ENCODE data around the gene SCD.

SCD gene

DNA sequence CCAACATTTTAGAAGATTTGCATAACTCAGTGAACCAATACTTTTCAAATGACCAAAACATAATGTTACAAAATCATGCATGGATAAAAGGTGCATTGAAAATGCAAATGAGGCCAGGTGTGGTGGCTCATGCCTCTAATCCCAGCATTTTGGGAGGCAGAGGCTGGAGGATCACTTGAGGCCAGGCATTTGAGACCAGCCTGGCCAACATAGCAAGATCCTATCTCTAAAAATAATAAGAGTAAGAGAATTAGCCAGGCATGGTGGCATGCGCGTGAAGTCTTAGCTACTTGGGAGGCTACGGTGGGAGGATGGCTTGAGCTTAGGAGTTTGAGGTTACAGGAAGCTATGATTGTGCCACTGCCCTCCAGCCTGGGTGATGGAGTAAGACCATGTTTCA lies 33.4 kb downstream of the SCD start:
- H3K27me3 ChIP-seq (replicated peaks; ENCODE audit: control insufficient read depth, insufficient read depth, low read length), result no peaks in the 10 kb centered on the region
- no peak overlapping the region for H3K4me3 ChIP-seq (ENCODE audit: low read length)
- no peak for DNase-seq (ENCODE audit: low read depth)
- no peak overlapping the region for H3K9ac ChIP-seq (ENCODE audit: low read length)
- peaks cover 12% of the 10 kb centered on the region for H3K4me1 ChIP-seq (ENCODE audit: control insufficient read depth, insufficient read depth, low read length)
- H3K9me3 ChIP-seq (ENCODE audit: control insufficient read depth, low read length), result no peaks in the 10 kb centered on the region
- H3K36me3 ChIP-seq (ENCODE audit: control insufficient read depth, insufficient read depth, low read length, severe bottlenecking), result peaks cover 8% of the 10 kb centered on the region

DNA sequence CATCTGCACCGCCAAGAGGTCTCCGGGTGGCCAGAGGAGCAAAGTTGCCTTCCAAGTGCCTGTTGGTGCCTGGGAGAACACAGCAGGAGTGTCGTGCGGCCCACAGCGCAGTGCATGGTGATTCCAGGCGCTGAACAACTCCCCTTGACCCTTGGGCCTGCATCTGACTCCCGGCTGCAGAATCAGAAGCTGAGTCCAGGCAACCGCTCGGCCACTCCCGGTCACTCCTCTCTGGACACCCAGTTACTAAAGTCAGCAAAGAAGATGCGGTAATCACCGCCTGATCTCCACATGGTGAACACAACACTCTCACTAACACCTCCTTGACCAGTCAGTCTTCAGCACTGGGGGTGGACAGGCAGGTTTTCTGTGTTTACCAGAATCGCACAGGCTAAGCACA lies 35.5 kb downstream of the SCD start:
- Histone ChIP-seq H3K4me1 (ENCODE audit: control insufficient read depth, insufficient read depth, low read length) (peaks cover 8% of the 10 kb centered on the region), H3K9me3 (ENCODE audit: control insufficient read depth, low read length) (no peaks in the 10 kb centered on the region), H3K36me3 (ENCODE audit: control insufficient read depth, insufficient read depth, low read length, severe bottlenecking) (peaks cover 8% of the 10 kb centered on the region), H3K27me3 (replicated peaks; ENCODE audit: control insufficient read depth, insufficient read depth, low read length) (no peaks in the 10 kb centered on the region), H3K9ac (ENCODE audit: low read length) (no peak overlapping the region), H3K4me3 (ENCODE audit: low read length) (no peak overlapping the region)
- DNase-seq (ENCODE audit: low read depth), result no peak

DNA sequence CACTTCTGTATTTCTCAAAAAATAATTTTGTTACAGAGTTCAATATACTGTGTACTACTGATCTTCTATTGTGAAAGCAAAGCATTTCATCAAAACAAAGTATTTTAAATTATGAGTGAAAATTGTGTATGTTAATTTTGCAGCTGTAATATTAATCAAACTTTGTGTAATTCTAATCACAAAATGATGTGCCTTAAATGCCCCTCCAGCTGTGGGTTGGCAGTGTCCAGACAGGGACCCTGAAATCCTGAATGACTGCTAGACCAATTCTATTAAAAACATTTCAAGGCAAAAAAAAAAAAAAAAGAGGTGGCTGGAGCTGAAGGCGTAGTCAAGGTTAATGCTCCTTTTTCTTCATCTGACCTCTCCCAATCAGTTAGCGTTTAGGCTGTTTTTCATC lies 36.2 kb downstream of the SCD start:
- no peak overlapping the region for H3K9ac ChIP-seq (ENCODE audit: low read length)
- peaks cover 8% of the 10 kb centered on the region for H3K36me3 ChIP-seq (ENCODE audit: control insufficient read depth, insufficient read depth, low read length, severe bottlenecking)

DNA sequence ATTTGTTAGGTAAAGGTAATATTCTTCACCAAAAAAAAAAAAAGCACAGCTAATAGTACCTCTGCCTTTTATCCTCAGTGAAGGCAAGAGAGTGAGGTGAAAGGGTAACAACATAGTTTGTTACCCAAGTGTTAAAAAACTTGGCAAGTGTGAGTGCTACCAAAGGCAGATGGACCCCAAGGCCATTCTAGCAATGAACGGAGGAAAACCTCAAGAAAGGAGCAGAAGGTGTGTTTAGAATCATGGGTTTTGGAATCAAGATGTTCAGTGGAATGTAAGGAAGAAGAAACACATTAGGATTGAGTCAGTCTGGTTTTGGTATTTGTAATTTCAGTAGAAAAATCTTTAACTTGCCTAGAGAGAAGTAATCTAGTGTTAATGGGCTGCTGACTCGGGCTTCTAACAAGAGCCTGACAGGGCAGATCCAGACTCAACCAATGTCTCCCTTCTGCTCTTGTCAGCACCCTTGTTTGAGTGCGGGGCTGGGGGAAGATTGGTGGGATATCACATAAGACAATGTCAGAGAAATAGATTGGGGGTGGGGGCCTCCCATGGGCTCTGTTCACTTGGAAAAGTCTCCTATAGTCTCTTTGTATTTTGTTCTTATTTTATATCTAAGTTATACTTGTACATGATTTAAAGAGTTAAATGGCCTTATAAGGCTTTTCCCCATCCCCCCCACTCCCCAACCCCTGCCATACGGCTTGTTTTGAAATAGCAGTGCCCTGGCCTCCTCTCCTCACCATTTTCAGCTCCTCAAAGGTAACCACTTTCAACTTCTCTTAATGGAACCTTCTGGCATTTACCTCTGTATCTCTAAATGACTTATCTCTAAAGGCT lies 44.4 kb downstream of the SCD start:
- Histone ChIP-seq H3K27me3 (replicated peaks; ENCODE audit: control insufficient read depth, insufficient read depth, low read length) (no peaks in the 10 kb centered on the region), H3K9ac (ENCODE audit: low read length) (no peak overlapping the region), H3K9me3 (ENCODE audit: control insufficient read depth, low read length) (no peaks in the 10 kb centered on the region), H3K36me3 (ENCODE audit: control insufficient read depth, insufficient read depth, low read length, severe bottlenecking) (no peaks in the 10 kb centered on the region), H3K4me1 (ENCODE audit: control insufficient read depth, insufficient read depth, low read length) (peaks cover 10% of the 10 kb centered on the region), H3K4me3 (ENCODE audit: low read length) (no peak overlapping the region)
- DNase-seq (ENCODE audit: low read depth), result no peak

More for the DNA sequence above, 36.2 kb downstream of the SCD start:
- peaks cover 8% of the 10 kb centered on the region for H3K4me1 ChIP-seq (ENCODE audit: control insufficient read depth, insufficient read depth, low read length)
- DNase-seq (ENCODE audit: low read depth), result no peak
- no peaks in the 10 kb centered on the region for H3K9me3 ChIP-seq (ENCODE audit: control insufficient read depth, low read length)
- H3K4me3 ChIP-seq (ENCODE audit: low read length), result no peak overlapping the region
- no peaks in the 10 kb centered on the region for H3K27me3 ChIP-seq (replicated peaks; ENCODE audit: control insufficient read depth, insufficient read depth, low read length)

DNA sequence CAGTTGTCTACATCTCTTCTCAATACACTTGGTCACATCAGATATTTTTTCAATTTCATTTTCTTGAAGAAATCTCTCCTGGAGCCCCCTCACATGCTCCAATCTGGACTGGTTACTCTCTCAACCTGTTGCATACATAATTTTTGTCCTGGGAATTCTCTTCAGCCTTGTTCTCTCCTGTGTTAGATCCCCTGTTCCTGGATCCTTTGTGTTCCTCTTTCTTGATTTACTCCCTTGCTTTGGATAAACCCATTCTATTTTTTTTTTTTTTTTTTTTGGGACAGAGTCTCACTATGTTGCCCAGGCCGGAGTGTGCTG lies 45.6 kb downstream of the SCD start:
- no peak for DNase-seq (ENCODE audit: low read depth)
- no peak overlapping the region for H3K9ac ChIP-seq (ENCODE audit: low read length)
- H3K9me3 ChIP-seq (ENCODE audit: control insufficient read depth, low read length), result no peaks in the 10 kb centered on the region

DNA sequence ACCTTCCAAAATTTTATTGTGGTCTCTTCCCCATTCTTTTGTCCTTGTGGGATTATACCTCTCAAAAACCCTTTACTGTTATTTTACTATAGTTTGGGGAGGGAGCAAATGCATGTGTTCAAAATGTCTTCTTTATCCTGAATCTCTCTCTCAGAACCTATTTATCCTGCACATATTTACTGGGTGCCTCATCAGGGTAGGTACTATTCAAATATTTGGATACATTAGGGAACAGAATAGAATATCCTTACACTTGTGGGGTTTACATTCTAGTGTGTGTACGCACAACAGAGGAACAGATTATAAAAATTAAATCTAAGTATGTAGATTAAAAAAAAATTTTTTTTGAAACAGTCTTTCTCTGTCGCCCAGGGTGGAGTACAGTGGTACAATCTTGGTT lies 48.6 kb downstream of the SCD start:
- Histone ChIP-seq H3K4me1 (ENCODE audit: control insufficient read depth, insufficient read depth, low read length) (peaks cover 10% of the 10 kb centered on the region), H3K9me3 (ENCODE audit: control insufficient read depth, low read length) (no peaks in the 10 kb centered on the region), H3K36me3 (ENCODE audit: control insufficient read depth, insufficient read depth, low read length, severe bottlenecking) (no peaks in the 10 kb centered on the region), H3K4me3 (ENCODE audit: low read length) (no peak overlapping the region), H3K27me3 (replicated peaks; ENCODE audit: control insufficient read depth, insufficient read depth, low read length) (no peaks in the 10 kb centered on the region), H3K9ac (ENCODE audit: low read length) (no peak overlapping the region)
- no peak for DNase-seq (ENCODE audit: low read depth)

More for the DNA sequence above, 45.6 kb downstream of the SCD start:
- Histone ChIP-seq H3K4me3 (ENCODE audit: low read length) (no peak overlapping the region), H3K4me1 (ENCODE audit: control insufficient read depth, insufficient read depth, low read length) (peaks cover 10% of the 10 kb centered on the region), H3K36me3 (ENCODE audit: control insufficient read depth, insufficient read depth, low read length, severe bottlenecking) (no peaks in the 10 kb centered on the region), H3K27me3 (replicated peaks; ENCODE audit: control insufficient read depth, insufficient read depth, low read length) (no peaks in the 10 kb centered on the region)

DNA sequence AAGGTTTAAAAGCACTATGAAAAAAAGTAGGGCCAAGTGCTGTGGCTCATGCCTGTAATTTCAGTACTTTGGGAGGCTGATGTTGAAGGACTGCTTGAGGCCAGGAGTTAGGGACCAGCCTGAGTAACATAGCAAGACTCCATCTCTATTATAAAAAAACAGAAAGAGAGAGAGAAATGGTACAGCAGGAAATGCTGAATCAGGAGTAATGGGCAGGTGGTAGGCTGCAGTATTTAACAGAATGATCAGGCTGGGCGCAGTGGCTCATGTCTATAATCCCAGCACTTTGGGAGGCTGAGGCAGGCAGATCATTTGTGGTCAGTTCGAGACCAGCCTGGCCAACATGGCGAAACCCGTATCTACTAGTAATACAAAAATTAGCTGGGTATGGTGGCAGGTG lies 49.6 kb downstream of the SCD start:
- Histone ChIP-seq H3K9me3 (ENCODE audit: control insufficient read depth, low read length) (no peaks in the 10 kb centered on the region), H3K9ac (ENCODE audit: low read length) (no peak overlapping the region), H3K36me3 (ENCODE audit: control insufficient read depth, insufficient read depth, low read length, severe bottlenecking) (no peaks in the 10 kb centered on the region), H3K4me1 (ENCODE audit: control insufficient read depth, insufficient read depth, low read length) (peaks cover 3% of the 10 kb centered on the region), H3K27me3 (replicated peaks; ENCODE audit: control insufficient read depth, insufficient read depth, low read length) (no peaks in the 10 kb centered on the region), H3K4me3 (ENCODE audit: low read length) (no peak overlapping the region)
- no peak for DNase-seq (ENCODE audit: low read depth)

DNA sequence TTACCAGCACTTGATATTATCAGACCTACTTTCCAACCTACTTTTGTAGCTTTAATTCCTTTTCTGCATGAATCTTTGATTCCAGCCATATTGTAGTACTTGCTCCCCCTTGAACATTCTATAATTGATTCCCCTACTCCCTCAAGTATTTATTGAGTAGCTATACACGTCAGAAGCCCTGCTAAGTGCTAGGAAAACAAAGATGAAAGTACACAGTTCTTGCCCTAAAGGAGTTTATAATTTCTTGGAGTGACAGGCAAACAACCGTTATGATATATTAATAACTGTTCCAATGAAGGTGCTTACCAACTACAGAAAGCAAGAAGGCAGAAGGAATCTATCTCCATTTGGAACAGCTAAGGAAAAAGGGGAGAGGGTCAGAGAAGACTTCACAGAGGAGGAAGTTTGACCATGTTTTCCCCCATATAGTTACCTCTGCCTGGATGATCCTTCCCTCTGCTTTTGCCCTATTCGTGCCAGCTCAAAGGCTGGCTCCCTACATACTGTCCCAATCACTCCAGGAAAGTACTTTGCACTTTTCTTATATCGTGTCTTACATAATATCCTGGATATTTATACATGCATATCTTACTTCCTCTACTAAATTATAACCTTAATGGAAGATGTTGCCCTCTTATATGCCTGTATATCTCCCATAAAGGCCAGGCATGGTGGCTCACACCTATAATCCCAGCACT lies 54.7 kb downstream of the SCD start:
- H3K36me3 ChIP-seq (ENCODE audit: control insufficient read depth, insufficient read depth, low read length, severe bottlenecking), result no peaks in the 10 kb centered on the region
- no peak overlapping the region for H3K4me3 ChIP-seq (ENCODE audit: low read length)
- peaks cover 7% of the 10 kb centered on the region for H3K27me3 ChIP-seq (replicated peaks; ENCODE audit: control insufficient read depth, insufficient read depth, low read length)
- H3K9ac ChIP-seq (ENCODE audit: low read length), result no peak overlapping the region
- no peak for DNase-seq (ENCODE audit: low read depth)
- H3K4me1 ChIP-seq (ENCODE audit: control insufficient read depth, insufficient read depth, low read length), result no peaks in the 10 kb centered on the region
- H3K9me3 ChIP-seq (ENCODE audit: control insufficient read depth, low read length), result no peaks in the 10 kb centered on the region

DNA sequence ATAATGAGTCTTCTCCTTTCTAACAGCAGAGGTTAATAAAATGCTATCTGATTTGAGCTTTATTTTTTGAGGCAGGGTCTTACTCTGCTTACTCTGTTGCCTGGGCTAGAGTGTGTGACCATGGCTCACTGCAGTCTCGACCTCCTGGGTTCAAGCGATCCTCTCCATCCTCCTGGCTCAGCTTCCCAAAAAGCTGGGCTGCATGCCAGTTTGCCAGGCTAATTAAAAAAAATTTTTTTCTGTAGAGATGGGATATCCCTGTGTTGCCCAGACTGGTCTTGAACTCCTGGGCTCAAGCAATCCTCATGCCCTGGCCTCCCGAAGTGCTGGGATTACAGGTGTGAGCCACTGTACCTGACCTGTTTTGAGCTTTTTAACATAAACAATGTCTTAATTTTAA lies 56.7 kb downstream of the SCD start:
- peaks cover 7% of the 10 kb centered on the region for H3K27me3 ChIP-seq (replicated peaks; ENCODE audit: control insufficient read depth, insufficient read depth, low read length)
- no peak for DNase-seq (ENCODE audit: low read depth)
- H3K36me3 ChIP-seq (ENCODE audit: control insufficient read depth, insufficient read depth, low read length, severe bottlenecking), result no peaks in the 10 kb centered on the region
- H3K9ac ChIP-seq (ENCODE audit: low read length), result no peak overlapping the region
- H3K4me1 ChIP-seq (ENCODE audit: control insufficient read depth, insufficient read depth, low read length), result no peaks in the 10 kb centered on the region
- H3K9me3 ChIP-seq (ENCODE audit: control insufficient read depth, low read length), result no peaks in the 10 kb centered on the region
- no peak overlapping the region for H3K4me3 ChIP-seq (ENCODE audit: low read length)

DNA sequence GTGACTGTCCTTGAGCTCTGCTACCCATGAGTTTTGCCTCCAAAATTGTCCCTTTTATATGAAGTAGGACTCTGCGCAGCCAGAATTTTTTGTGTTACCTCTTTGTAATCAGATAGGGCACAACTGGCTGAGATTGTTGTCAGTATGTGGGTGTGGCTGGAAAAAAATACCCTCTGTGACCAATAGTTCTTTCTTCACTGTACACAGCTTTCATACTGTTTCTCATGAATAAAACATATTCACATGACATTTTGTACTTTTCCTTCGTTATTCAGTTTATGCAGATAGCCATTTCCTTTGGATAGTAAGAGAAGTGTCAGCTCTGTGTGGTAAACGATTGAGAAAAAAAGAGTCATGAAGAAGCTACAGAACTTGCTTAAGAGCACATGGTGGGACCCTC lies 66.1 kb downstream of the SCD start:
- H3K9me3 ChIP-seq (ENCODE audit: control insufficient read depth, low read length), result no peaks in the 10 kb centered on the region
- DNase-seq (ENCODE audit: low read depth), result no peak
- no peaks in the 10 kb centered on the region for H3K36me3 ChIP-seq (ENCODE audit: control insufficient read depth, insufficient read depth, low read length, severe bottlenecking)
- no peak overlapping the region for H3K4me3 ChIP-seq (ENCODE audit: low read length)
- no peak overlapping the region for H3K9ac ChIP-seq (ENCODE audit: low read length)
- no peaks in the 10 kb centered on the region for H3K4me1 ChIP-seq (ENCODE audit: control insufficient read depth, insufficient read depth, low read length)
- H3K27me3 ChIP-seq (replicated peaks; ENCODE audit: control insufficient read depth, insufficient read depth, low read length), result peaks cover 3% of the 10 kb centered on the region
